Adrenal gland (tissue), 5 donors: Measurements from ENCODE around the gene PITX1.

ENCODE experiments used
- CTCF ChIP-seq, 6 experiments: fragments of 450-650 bp in 4 of 6; fragments of 200-600 bp in 2 of 6; sonication (generic) in 1 of 6; IDR thresholded peaks; 1 replicate in 5 of 6; 2 replicates in 1 of 6; pipeline versions ENCODE4 v1.5.1 to v1.8.0; 2016 to 2021; ENCODE audit warnings: antibody characterized with exemption in 6 of 6, mild to moderate bottlenecking in 2 of 6, moderate library complexity in 1 of 6
- POLR2A ChIP-seq, 2 donors: fragments of 450-650 bp; IDR thresholded peaks; one replicate each; pipeline ENCODE4 v1.6.1; 2017; ENCODE audit warnings: antibody characterized with exemption in 2 of 2, mild to moderate bottlenecking in 2 of 2, moderate library complexity in 1 of 2
- donor health status: DM: no; HTN: no; CAD: no.

GRCh38 chr5:135057233-135057632 lies 23.2 kb upstream of the PITX1 start:
- TF ChIP-seq CTCF (IDR thresholded peaks at IDR 0.05) (no peak), POLR2A (IDR thresholded peaks at IDR 0.05) (no peak)
